ENCODE measurements around the gene VASN. TPM values are rescaled to one million over a fixed set of nuclear protein-coding genes. Genes with fewer than 3 reads are reported as not detected.

Gene VASN
- total RNA-seq, 1 donor from 2014 or later = 0.11 TPM

- intact Hi-C loops (cut with micrococcal nuclease) = no loop called here
- ATAC-seq (ENCODE audit: low read depth) (no peak), DNase-seq (no peak)
- no peak overlapping the region for H3K27ac Mint-ChIP-seq
- H3K27me3 Mint-ChIP-seq = no peaks in the 10 kb centered on the region
- no peaks in the 10 kb centered on the region for H3K9me3 Mint-ChIP-seq
- TF ChIP-seq, protein P1, sequence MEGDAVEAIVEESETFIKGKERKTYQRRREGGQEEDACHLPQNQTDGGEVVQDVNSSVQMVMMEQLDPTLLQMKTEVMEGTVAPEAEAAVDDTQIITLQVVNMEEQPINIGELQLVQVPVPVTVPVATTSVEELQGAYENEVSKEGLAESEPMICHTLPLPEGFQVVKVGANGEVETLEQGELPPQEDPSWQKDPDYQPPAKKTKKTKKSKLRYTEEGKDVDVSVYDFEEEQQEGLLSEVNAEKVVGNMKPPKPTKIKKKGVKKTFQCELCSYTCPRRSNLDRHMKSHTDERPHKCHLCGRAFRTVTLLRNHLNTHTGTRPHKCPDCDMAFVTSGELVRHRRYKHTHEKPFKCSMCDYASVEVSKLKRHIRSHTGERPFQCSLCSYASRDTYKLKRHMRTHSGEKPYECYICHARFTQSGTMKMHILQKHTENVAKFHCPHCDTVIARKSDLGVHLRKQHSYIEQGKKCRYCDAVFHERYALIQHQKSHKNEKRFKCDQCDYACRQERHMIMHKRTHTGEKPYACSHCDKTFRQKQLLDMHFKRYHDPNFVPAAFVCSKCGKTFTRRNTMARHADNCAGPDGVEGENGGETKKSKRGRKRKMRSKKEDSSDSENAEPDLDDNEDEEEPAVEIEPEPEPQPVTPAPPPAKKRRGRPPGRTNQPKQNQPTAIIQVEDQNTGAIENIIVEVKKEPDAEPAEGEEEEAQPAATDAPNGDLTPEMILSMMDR (IDR thresholded peaks at IDR 0.05) = no peak
- no peaks in the 10 kb centered on the region for H3K4me1 Mint-ChIP-seq
- ChIA-PET POLR2A (interaction anchor here (0.6 kb wide), 1 partner anchor 89 kb away, joined by 3 read pairs; no protein-coding TSS in a partner anchor), CTCF (interaction anchor here (0.8 kb wide), 1 partner anchor 21 kb away, joined by 3 read pairs; no protein-coding TSS in a partner anchor)
- H3K36me3 Mint-ChIP-seq (ENCODE audit: low read depth) = peaks cover 41% of the 10 kb centered on the region
- H3K4me3 Mint-ChIP-seq = no peak overlapping the region
These were observed 10.5 kb downstream of the VASN start for GRCh38 chr16:4381935-4382794.

DNA sequence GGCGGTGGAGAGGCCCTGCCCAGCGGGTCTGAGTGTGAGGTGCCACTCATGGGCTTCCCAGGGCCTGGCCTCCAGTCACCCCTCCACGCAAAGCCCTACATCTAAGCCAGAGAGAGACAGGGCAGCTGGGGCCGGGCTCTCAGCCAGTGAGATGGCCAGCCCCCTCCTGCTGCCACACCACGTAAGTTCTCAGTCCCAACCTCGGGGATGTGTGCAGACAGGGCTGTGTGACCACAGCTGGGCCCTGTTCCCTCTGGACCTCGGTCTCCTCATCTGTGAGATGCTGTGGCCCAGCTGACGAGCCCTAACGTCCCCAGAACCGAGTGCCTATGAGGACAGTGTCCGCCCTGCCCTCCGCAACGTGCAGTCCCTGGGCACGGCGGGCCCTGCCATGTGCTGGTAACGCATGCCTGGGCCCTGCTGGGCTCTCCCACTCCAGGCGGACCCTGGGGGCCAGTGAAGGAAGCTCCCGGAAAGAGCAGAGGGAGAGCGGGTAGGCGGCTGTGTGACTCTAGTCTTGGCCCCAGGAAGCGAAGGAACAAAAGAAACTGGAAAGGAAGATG, 11.2 kb downstream of the VASN start:
- H3K27ac Mint-ChIP-seq = no peak overlapping the region
- ChIA-PET CTCF (no interaction called here), POLR2A (interaction anchor here (0.6 kb wide), 1 partner anchor 88 kb away, joined by 3 read pairs; no protein-coding TSS in a partner anchor)
- H3K4me3 Mint-ChIP-seq = no peak overlapping the region
- TF ChIP-seq, protein P1 (IDR thresholded peaks at IDR 0.05) = no peak
- intact Hi-C loops (cut with micrococcal nuclease) = no loop called here
- H3K9me3 Mint-ChIP-seq = no peaks in the 10 kb centered on the region
- H3K27me3 Mint-ChIP-seq = no peaks in the 10 kb centered on the region
- ATAC-seq (ENCODE audit: low read depth) (no peak), DNase-seq (no peak)
- peaks cover 41% of the 10 kb centered on the region for H3K36me3 Mint-ChIP-seq (ENCODE audit: low read depth)
- no peaks in the 10 kb centered on the region for H3K4me1 Mint-ChIP-seq

GRCh38 chr16:4383591-4384444, 12.2 kb downstream of the VASN start:
- no peak overlapping the region for H3K27ac Mint-ChIP-seq
- no peak overlapping the region for H3K4me3 Mint-ChIP-seq
- CTCF ChIA-PET = no interaction called here
- ATAC-seq (ENCODE audit: low read depth) (no peak), DNase-seq (no peak)
- intact Hi-C loops (cut with micrococcal nuclease) = no loop called here
- H3K9me3 Mint-ChIP-seq = no peaks in the 10 kb centered on the region
- H3K27me3 Mint-ChIP-seq = no peaks in the 10 kb centered on the region
- no peaks in the 10 kb centered on the region for H3K4me1 Mint-ChIP-seq
- H3K36me3 Mint-ChIP-seq (ENCODE audit: low read depth) = peaks cover 40% of the 10 kb centered on the region
- POLR2A ChIA-PET = no interaction called here
- TF ChIP-seq, protein P1 (IDR thresholded peaks at IDR 0.05) = no peak

- POLR2A ChIA-PET = no interaction called here
- peaks cover 42% of the 10 kb centered on the region for H3K36me3 Mint-ChIP-seq (ENCODE audit: low read depth)
- CTCF ChIA-PET = no interaction called here
These were observed 12.9 kb downstream of the VASN start for GRCh38 chr16:4384509-4384942.

More at GRCh38 chr16:4384509-4384942, 12.9 kb downstream of the VASN start:
- intact Hi-C loops (cut with micrococcal nuclease) = no loop called here
- H3K9me3 Mint-ChIP-seq = no peaks in the 10 kb centered on the region
- H3K4me3 Mint-ChIP-seq = no peak overlapping the region
- H3K27ac Mint-ChIP-seq = no peak overlapping the region
- TF ChIP-seq, protein P1 (IDR thresholded peaks at IDR 0.05) = no peak
- H3K4me1 Mint-ChIP-seq = no peaks in the 10 kb centered on the region
- no peaks in the 10 kb centered on the region for H3K27me3 Mint-ChIP-seq
- DNase-seq = no peak
- ATAC-seq (ENCODE audit: low read depth) = no peak
